ENCODE data around the gene TGM1.

- no peak for TF ChIP-seq POLR2A (IDR thresholded peaks at IDR 0.05)
- TF ChIP-seq CTCF (IDR thresholded peaks at IDR 0.05), result no peak
Measured at GRCh38 chr14:24207625-24208024, 55.4 kb downstream of the TGM1 start.

All from right lobe of liver (tissue), 4 donors.